Measurements from ENCODE around the gene N4BP3.
A peak's percentile ranks its signal among the peaks of the same experiment; 100 is the strongest.

Gene N4BP3, protein sequence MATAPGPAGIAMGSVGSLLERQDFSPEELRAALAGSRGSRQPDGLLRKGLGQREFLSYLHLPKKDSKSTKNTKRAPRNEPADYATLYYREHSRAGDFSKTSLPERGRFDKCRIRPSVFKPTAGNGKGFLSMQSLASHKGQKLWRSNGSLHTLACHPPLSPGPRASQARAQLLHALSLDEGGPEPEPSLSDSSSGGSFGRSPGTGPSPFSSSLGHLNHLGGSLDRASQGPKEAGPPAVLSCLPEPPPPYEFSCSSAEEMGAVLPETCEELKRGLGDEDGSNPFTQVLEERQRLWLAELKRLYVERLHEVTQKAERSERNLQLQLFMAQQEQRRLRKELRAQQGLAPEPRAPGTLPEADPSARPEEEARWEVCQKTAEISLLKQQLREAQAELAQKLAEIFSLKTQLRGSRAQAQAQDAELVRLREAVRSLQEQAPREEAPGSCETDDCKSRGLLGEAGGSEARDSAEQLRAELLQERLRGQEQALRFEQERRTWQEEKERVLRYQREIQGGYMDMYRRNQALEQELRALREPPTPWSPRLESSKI

DNA sequence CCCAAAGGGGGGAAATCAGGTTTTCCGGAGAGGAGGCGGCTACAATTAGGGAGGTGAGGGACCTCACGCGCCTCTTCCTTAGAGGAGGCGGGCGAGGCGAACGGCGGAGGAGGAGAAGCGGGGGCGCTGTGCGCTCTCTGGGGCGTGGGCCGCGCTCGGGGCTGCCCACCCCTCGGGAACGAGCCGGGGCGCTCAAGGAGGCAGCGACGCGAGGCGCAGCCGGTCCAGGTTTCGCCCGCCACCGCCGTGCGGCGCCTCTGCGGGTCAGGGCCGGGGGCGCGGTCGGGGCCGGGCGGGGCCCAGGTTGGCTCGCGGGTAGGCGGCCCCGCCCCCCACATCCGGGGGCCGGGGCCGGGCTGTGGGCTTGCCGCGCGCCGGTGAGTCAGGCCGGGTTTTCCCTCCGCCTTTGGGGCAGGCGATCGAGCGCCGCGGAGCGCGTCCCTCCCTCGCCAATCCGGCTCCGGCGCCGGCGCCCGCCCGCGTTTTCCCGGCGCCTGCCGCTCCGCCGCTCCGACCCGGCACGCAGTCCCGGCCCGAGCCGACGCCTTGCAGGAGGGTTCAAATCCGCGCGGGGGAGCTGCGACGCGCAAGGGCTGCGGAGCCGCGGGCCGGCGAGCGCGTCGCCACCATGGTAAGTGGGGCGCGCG, at the start of gene N4BP3:
N4BP3 (plus strand) TSS at position 392 of the 647 bp plus-strand sequence. CDS start 6,052 bp downstream, outside the sequence.
- H3K27ac ChIP-seq, result no peak within 1 kb of the TSS
- TF ChIP-seq, protein P1, sequence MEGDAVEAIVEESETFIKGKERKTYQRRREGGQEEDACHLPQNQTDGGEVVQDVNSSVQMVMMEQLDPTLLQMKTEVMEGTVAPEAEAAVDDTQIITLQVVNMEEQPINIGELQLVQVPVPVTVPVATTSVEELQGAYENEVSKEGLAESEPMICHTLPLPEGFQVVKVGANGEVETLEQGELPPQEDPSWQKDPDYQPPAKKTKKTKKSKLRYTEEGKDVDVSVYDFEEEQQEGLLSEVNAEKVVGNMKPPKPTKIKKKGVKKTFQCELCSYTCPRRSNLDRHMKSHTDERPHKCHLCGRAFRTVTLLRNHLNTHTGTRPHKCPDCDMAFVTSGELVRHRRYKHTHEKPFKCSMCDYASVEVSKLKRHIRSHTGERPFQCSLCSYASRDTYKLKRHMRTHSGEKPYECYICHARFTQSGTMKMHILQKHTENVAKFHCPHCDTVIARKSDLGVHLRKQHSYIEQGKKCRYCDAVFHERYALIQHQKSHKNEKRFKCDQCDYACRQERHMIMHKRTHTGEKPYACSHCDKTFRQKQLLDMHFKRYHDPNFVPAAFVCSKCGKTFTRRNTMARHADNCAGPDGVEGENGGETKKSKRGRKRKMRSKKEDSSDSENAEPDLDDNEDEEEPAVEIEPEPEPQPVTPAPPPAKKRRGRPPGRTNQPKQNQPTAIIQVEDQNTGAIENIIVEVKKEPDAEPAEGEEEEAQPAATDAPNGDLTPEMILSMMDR (IDR thresholded peaks at IDR 0.05), result no peak
- DNase-seq (ENCODE audit: low spot score), result no peak
- peak within 1 kb of the TSS; percentile 69 for H3K4me3 ChIP-seq

DNA sequence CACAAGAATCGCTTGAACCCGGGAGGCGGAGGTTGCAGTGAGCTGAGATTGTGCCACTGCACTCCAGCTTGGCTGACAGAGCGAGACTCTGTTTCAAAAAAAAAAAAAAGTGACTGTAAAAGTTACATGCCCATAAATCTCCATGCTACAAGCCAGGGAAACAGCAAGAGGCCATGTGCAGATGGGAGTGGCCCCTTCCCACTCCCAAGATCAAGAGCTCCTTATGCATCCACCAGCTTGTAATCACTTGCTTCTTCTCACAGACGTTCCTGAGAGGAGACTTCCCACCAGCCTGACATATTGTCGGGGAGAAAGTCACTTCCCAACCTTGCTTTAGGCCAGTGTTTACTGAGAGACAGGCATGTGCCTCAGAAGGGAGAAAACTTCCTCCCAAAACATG, 45.6 kb upstream of the N4BP3 start:
- no peak for DNase-seq (ENCODE audit: low spot score)
- Histone ChIP-seq H3K4me3 (no peak overlapping the region), H3K27ac (no peak overlapping the region)
- TF ChIP-seq, protein P1 (IDR thresholded peaks at IDR 0.05), result no peak

DNA sequence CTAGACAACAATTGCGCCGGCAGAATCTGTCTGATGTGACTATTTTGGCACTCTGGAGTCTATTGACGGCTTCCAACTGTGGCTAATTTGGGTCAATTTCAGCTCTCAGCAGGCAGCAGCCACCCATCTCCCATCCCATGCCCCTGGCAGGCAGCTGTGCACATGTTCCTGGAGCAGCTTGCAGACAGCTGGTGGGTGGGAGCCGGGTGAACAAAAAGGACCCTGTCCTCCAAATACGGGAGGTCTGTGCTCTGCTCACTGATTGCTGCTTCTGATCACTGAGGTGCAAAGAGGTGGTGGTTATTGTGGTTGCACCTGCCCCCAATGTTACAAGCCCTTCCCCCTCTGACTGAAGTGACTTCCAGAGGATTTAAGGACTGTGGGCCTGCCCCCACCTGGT, 45.0 kb upstream of the N4BP3 start:
- no peak for DNase-seq (ENCODE audit: low spot score)
- H3K4me3 ChIP-seq, result no peak overlapping the region
- TF ChIP-seq, protein P1 (IDR thresholded peaks at IDR 0.05), result no peak

DNA sequence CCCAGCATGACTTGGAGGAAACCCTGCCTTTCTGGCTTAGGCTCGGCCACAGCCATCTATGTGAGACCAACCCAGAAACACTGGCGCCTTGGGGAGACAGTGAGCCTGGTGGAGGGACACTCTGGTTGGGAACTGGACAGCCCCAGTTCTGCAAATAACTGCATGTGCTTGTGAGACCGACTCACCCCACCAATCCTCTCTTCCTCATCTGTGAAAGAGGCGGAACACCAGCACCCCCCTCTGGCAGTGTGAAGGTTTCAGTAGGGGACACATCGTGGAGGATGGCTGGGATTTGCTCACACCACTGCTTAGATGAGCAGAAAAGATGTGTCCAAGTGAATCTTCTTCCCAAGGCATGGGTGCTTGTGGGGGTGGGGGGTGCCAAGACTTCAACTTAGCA, 43.4 kb upstream of the N4BP3 start:
- TF ChIP-seq, protein P1 (IDR thresholded peaks at IDR 0.05), result no peak
- no peak for DNase-seq (ENCODE audit: low spot score)
- H3K27ac ChIP-seq, result no peak overlapping the region
- H3K4me3 ChIP-seq, result no peak overlapping the region

More for the DNA sequence above, 45.0 kb upstream of the N4BP3 start:
- H3K27ac ChIP-seq, result no peak overlapping the region

DNA sequence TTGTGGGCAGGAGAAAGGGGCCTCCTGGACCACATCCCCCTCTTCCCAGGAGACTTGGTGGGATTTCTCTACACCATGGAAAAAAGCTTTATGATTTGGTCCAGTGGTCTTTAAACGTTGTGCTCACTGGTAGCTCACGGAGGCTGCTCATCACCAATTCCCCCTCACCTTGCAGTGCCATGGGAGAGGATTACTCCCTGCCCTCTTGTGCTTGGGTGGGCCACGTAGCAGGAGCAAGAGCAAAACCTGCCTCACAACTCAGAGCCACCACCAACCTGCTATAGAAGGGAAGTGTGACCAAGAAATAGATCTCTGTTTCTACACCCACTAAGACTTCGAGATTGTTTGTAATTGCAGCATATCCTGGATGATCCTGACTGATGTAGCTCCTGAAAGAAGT, 42.2 kb upstream of the N4BP3 start:
- Histone ChIP-seq H3K4me3 (no peak overlapping the region), H3K27ac (no peak overlapping the region)
- DNase-seq (ENCODE audit: low spot score), result no peak
- TF ChIP-seq, protein P1 (IDR thresholded peaks at IDR 0.05), result no peak

DNA sequence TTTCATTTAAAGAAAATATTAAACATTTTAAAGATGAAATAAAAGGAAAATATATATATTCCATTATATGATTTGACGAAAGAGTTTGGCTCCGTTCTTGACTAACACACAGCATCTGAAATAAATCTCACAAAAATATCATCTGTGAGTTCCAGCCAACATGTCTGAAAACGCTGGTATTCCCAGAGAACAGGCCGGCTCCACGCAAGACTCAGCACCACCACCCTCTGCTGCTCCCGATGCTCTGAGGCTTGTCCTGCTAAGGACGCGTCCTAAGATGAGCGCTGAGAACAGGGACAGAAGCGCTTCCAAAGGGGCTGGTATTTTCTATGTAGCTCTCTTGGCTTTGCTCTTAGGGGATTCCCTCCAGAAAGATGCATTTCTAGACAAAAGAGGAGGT, 40.6 kb upstream of the N4BP3 start:
- Histone ChIP-seq H3K27ac (no peak overlapping the region), H3K4me3 (no peak overlapping the region)
- DNase-seq (ENCODE audit: low spot score), result no peak
- TF ChIP-seq, protein P1 (IDR thresholded peaks at IDR 0.05), result no peak

Data from coronary artery (tissue), 2 donors.